ENCODE results near the gene NECAB2. TPM values are rescaled to one million over a fixed set of nuclear protein-coding genes. Genes with fewer than 3 reads are reported as not detected.
A peak's percentile ranks its signal among the peaks of the same experiment; 100 is the strongest.

Gene NECAB2
- 1 to 10 TPM in 1 of 4 donors, not detected in 3; 1.1 TPM for total RNA-seq

DNA sequence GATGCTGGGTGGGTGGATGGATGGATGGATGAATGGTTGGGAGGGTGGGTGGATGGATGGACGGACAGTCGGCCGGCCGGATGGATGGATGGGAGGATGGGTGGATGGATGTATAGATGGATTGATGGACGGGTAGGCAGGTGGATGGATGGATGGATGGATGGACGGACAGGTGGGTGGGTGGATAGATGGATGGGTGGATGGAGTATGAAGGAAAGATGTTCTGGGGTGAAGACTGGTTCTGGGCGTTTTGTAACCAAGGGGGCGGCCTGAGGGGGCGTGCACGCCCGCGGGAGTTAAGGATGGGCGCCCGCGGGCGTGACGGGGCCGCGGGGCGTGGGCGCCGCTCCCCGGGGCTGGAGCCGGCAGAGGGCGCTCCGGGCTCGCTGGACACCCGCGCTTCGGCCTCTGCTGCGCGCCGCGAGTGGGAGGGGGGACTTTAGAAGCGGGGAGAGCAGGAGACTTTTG, at the start of gene NECAB2:
NECAB2 (plus strand) TSS at position 407 of the 468 bp plus-strand sequence. CDS start 405 bp downstream, outside the sequence.
- no peak within 1 kb of the TSS for H3K27ac ChIP-seq
- ATAC-seq: peak; percentile 53

DNA sequence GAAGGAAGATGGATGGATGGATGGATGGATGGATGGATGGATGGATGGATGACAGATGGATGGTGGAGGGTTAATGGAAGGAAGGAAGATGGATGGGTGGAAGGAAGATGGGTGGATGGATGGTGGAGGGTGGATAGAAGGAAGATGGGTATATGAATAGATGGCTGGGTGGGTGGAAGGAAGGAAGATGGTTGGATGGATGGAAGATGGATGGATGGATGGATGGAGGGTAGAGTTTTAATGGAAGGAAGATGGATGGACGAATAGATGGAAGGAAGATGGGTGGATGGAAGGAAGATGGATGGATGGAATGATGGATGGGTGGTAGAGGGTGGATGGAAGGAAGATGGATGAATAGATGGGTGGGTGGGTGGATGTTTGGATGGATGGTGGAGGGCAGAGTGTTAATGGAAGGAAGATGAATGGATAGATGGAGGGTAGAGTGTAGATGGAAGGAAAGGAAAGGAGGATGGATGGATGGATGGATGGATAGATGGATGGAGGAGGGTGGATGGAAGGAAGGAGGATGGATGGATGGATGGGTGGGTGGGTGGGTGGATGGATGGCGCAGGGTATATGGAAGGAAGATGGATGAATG, 47.1 kb upstream of the NECAB2 start:
- 83 to 93% methylated on average over 1 to 2 of the region's 2 CpGs for WGBS, 2 donors (ENCODE audit: low coverage in 1 of 2)
- no peak for ATAC-seq
- no peak for TF ChIP-seq POLR2AphosphoS5 (IDR thresholded peaks at IDR 0.05)
- no peak for TF ChIP-seq POLR2A (IDR thresholded peaks at IDR 0.05)
- TF ChIP-seq CTCF (IDR thresholded peaks at IDR 0.05): no peak
- no peak for TF ChIP-seq EP300 (IDR thresholded peaks at IDR 0.05)
- H3K9me3 ChIP-seq: no peaks in the 10 kb centered on the region
- no peaks in the 10 kb centered on the region for H3K27me3 ChIP-seq
- no peak overlapping the region for H3K27ac ChIP-seq
- H3K4me1 ChIP-seq: peaks cover 0 to 2% (median 0%) of the 10 kb centered on the region in 3 donors
- no peak overlapping the region for H3K4me3 ChIP-seq
- H3K36me3 ChIP-seq: peaks cover 0 to 85% of the 10 kb centered on the region in 2 donors

More for the DNA sequence above, at the start of gene NECAB2:
- Histone ChIP-seq H3K27me3 (peaks cover 21% of the 10 kb centered on the region), H3K9me3 (no peaks in the 10 kb centered on the region), H3K4me1 (peaks cover 0 to 12% (median 0%) of the 10 kb centered on the region in 3 donors), H3K36me3 (peaks cover 0 to 41% of the 10 kb centered on the region in 2 donors), H3K4me3 (peak within 1 kb of the TSS in 1 of 2 donors; percentile 50)
- TF ChIP-seq POLR2AphosphoS5 (IDR thresholded peaks at IDR 0.05): no peak
- TF ChIP-seq POLR2A (IDR thresholded peaks at IDR 0.05): no peak
- peak in 3 of 4 experiments; percentile 41 to 84 (median 72) for TF ChIP-seq CTCF (IDR thresholded peaks at IDR 0.05)
- 24 to 26% methylated on average over 10 to 12 of the region's 35 CpGs for WGBS, 2 donors (ENCODE audit: low coverage in 1 of 2)

- Histone ChIP-seq H3K4me3 (no peak overlapping the region), H3K4me1 (peaks cover 0 to 14% (median 2%) of the 10 kb centered on the region in 3 donors), H3K27ac (no peak overlapping the region), H3K27me3 (no peaks in the 10 kb centered on the region), H3K36me3 (peaks cover 0 to 69% of the 10 kb centered on the region in 2 donors), H3K9me3 (no peaks in the 10 kb centered on the region)
- WGBS, 2 donors (ENCODE audit: low coverage in 1 of 2): 78 to 81% methylated on average over 6 to 7 of the region's 31 CpGs
- no peak for TF ChIP-seq POLR2AphosphoS5 (IDR thresholded peaks at IDR 0.05)
- no peak for TF ChIP-seq EP300 (IDR thresholded peaks at IDR 0.05)
- no peak for TF ChIP-seq CTCF (IDR thresholded peaks at IDR 0.05)
- ATAC-seq: no peak
These were observed 44.3 kb upstream of the NECAB2 start for GRCh38 chr16:83923581-83924365.

GRCh38 chr16:83924686-83925085, 43.4 kb upstream of the NECAB2 start:
- H3K27ac ChIP-seq: no peak overlapping the region
- H3K4me1 ChIP-seq: peaks cover 0 to 14% (median 2%) of the 10 kb centered on the region in 3 donors
- WGBS, 2 donors (ENCODE audit: low coverage in 1 of 2): 74 to 88% methylated on average over 6 to 9 of the region's 13 CpGs
- no peaks in the 10 kb centered on the region for H3K27me3 ChIP-seq
- no peaks in the 10 kb centered on the region for H3K9me3 ChIP-seq
- peaks cover 0 to 68% of the 10 kb centered on the region in 2 donors for H3K36me3 ChIP-seq
- ATAC-seq: no peak
- no peak overlapping the region for H3K4me3 ChIP-seq
- TF ChIP-seq EP300 (IDR thresholded peaks at IDR 0.05) (no peak), POLR2A (IDR thresholded peaks at IDR 0.05) (no peak), POLR2AphosphoS5 (IDR thresholded peaks at IDR 0.05) (no peak), CTCF (IDR thresholded peaks at IDR 0.05) (no peak)

All from gastroesophageal sphincter (tissue), 4 donors.